ENCODE measurements around the gene HCN1.

DNA sequence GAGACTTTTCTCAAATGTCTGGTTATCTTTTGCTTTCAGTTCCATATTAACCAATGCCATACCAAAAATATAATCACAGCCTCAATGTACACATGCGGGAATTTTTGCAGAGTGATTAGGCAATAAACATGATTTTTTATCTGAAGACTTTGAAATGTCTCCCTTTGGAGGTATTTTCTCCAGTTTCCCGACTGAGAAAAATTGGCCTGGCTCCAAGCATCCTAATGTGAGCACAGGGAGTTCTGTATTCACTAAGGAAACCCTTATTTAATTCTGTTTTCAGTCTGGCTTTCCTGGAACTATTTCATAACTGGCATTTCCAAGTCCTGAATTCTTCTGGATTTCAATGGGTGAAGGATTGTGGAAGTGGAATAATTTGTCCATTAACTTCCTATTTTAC lies 8.5 kb downstream of the HCN1 start:
- TF ChIP-seq, protein P1, sequence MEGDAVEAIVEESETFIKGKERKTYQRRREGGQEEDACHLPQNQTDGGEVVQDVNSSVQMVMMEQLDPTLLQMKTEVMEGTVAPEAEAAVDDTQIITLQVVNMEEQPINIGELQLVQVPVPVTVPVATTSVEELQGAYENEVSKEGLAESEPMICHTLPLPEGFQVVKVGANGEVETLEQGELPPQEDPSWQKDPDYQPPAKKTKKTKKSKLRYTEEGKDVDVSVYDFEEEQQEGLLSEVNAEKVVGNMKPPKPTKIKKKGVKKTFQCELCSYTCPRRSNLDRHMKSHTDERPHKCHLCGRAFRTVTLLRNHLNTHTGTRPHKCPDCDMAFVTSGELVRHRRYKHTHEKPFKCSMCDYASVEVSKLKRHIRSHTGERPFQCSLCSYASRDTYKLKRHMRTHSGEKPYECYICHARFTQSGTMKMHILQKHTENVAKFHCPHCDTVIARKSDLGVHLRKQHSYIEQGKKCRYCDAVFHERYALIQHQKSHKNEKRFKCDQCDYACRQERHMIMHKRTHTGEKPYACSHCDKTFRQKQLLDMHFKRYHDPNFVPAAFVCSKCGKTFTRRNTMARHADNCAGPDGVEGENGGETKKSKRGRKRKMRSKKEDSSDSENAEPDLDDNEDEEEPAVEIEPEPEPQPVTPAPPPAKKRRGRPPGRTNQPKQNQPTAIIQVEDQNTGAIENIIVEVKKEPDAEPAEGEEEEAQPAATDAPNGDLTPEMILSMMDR (IDR thresholded peaks at IDR 0.05): no peak
- no peak for TF ChIP-seq POLR2A (IDR thresholded peaks at IDR 0.05)
